Body of pancreas (tissue), 4 donors: ENCODE results near the gene MEF2D.

ENCODE experiments used
- CTCF ChIP-seq, 7 experiments: fragments of 450-650 bp in 4 of 7; fragments of 200-600 bp in 3 of 7; sonication (generic) in 3 of 7; IDR thresholded peaks; one replicate each; pipeline ENCODE4 v1.5.1; 2016 to 2019; ENCODE audit warnings: antibody characterized with exemption in 7 of 7
- POLR2A ChIP-seq, 3 donors: fragments of 450-650 bp; IDR thresholded peaks; one replicate each; pipeline ENCODE4 v1.6.1; 2016; ENCODE audit warnings: antibody characterized with exemption in 3 of 3, mild to moderate bottlenecking in 2 of 3

- TF ChIP-seq CTCF (IDR thresholded peaks at IDR 0.05) = no peak
- TF ChIP-seq POLR2A (IDR thresholded peaks at IDR 0.05) = peak; percentile 87 to 96 (median 94)
These were observed 43.7 kb downstream of the MEF2D start for GRCh38 chr1:156456625-156457465.
